AG04449 (cell line): ENCODE data around the gene SNX30.

Experiments used
- CTCF ChIA-PET: fragments of 350-600 bp; formaldehyde crosslinking; extraction: SDS; loops from one replicate; lab custom pipeline; 2021; ENCODE audit warnings: antibody characterized with exemption; lab: Yijun Ruan, JAX
- POLR2A ChIA-PET: fragments of 400-600, 350-600 bp; formaldehyde crosslinking; extraction: SDS; loops from one replicate; lab custom pipeline; 2020; ENCODE audit warnings: antibody characterized with exemption, inconsistent platforms; lab: Yijun Ruan, JAX
- DNase-seq: peaks from one replicate; pipeline ENCODE4 v3.0.0-alpha.2; 2010; ENCODE audit warnings: low read depth, low spot score
- H3K4me3 ChIP-seq: 2 replicates; pipeline ENCODE4 v1.5.1; 2011; ENCODE audit warnings: low read depth, mild to moderate bottlenecking, control low read depth, low read length
- TF ChIP-seq, protein P1 (sequence below): IDR thresholded peaks from one replicate; pipeline ENCODE4 v1.5.1; 2011; ENCODE audit warnings: mild to moderate bottlenecking, moderate library complexity, low read length, control low read depth, inconsistent platforms; ENCODE audit not compliant: insufficient read depth; ENCODE audit errors: missing control alignments

The SNX30 gene

GRCh38 chr9:112747094-112747493 is 3.5 kb upstream of the SNX30 start:
- POLR2A ChIA-PET: interaction anchor here (0.7 kb wide), 1 partner anchor 155 kb away, joined by 4 read pairs; no protein-coding TSS in a partner anchor
- no peak for DNase-seq
- no peak overlapping the region for H3K4me3 ChIP-seq
- CTCF ChIA-PET: no interaction called here
- TF ChIP-seq, protein P1, sequence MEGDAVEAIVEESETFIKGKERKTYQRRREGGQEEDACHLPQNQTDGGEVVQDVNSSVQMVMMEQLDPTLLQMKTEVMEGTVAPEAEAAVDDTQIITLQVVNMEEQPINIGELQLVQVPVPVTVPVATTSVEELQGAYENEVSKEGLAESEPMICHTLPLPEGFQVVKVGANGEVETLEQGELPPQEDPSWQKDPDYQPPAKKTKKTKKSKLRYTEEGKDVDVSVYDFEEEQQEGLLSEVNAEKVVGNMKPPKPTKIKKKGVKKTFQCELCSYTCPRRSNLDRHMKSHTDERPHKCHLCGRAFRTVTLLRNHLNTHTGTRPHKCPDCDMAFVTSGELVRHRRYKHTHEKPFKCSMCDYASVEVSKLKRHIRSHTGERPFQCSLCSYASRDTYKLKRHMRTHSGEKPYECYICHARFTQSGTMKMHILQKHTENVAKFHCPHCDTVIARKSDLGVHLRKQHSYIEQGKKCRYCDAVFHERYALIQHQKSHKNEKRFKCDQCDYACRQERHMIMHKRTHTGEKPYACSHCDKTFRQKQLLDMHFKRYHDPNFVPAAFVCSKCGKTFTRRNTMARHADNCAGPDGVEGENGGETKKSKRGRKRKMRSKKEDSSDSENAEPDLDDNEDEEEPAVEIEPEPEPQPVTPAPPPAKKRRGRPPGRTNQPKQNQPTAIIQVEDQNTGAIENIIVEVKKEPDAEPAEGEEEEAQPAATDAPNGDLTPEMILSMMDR: no peak

- CTCF ChIA-PET: interaction anchor here (1.1 to 1.4 kb wide), 4 partner anchors 13 to 152 kb away, joined by 3 to 4 read pairs (median 3); no protein-coding TSS in a partner anchor
- H3K4me3 ChIP-seq: peak overlapping the region; percentile 68
- TF ChIP-seq, protein P1: no peak
- DNase-seq: no peak
- POLR2A ChIA-PET: no interaction called here
Observed at GRCh38 chr9:112750764-112751055, 150 bp downstream of the SNX30 start.

DNA sequence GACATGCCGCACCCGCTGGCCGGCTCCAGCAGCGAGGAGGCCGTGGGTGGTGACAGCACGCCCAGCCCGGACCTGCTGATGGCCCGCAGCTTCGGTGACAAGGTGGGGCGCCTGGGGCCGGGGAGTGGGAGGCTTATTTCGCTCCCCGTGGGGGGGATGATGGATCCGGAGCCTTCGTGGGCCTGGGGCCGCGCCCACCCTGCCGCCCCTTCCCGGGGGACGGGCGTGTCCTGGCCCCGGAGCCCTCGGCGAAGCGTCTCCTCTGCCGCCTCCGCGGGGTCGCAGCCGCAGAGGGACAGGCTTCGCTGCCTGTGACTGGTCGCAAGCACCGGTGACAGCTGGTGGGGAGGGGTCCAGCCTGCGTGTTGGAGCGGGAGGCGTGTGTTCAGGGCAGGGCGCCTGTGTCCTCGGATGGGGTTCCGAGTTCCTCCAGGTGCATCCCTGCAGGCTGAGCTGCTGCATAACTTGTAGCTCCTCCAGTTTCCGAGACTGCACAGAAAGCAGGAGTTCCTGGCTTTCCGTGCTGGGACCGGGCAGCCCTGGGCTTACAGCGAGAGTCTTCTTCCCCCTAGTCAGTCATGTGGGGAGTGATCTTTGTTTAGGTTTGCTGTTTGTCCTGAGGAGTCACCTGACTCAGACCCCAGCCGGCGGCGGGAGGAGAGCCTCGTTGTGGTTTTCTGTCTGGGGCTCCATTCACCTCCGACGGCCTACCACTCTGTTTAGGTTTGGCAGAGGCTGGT is 666 bp downstream of the SNX30 start:
- peak overlapping the region; percentile 68 for H3K4me3 ChIP-seq
- no peak for DNase-seq
- TF ChIP-seq, protein P1: no peak
- POLR2A ChIA-PET: no interaction called here
- CTCF ChIA-PET: interaction anchor here (1.0 to 1.4 kb wide), 4 partner anchors 10 to 152 kb away, joined by 3 to 4 read pairs (median 3); no protein-coding TSS in a partner anchor

DNA sequence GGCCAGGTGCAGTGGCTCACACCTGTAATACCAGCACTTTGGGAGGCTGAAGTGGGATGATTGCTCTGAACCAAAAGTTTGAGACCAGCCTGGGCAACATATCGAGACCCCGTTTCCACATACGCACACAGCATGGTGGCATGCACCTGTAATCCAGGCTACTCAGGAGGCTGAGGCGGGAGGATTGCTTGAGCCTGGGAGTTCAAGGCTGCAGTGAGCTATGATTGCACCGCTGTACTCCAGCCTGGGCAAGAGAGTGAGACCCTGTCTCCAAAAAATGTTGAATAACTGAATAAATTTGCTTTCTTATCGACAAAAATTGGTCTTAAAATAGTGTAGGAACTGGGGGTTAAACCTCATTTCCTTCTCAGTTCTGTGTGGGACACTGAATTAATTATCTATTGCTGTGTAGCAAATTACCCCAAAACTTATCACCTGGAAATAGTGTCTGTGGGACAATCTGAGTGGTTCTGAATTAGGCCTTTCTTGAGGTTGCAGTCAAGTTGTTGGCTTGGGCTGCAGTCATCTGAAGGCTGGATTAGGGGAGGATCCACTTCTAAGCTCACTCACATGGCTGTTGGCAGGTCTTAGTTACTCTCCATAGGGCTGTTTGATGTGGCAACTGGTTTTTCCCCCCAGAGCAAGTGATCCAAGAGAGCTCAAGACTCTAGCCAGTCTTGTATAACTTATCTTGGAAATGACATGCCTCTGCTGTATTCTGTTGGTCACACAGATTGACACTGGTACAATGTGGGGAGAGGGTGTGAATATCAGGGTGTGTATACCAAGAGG is 2.0 kb downstream of the SNX30 start:
- POLR2A ChIA-PET: no interaction called here
- H3K4me3 ChIP-seq: peak overlapping the region; percentile 68
- DNase-seq: no peak
- CTCF ChIA-PET: interaction anchor here (1.0 to 1.1 kb wide), 2 partner anchors 9 to 10 kb away, joined by 3 read pairs; no protein-coding TSS in a partner anchor
- TF ChIP-seq, protein P1: no peak

GRCh38 chr9:112753725-112754124 is 3.2 kb downstream of the SNX30 start:
- ChIA-PET POLR2A (interaction anchor here (1.0 kb wide), 1 partner anchor 36 kb away, joined by 3 read pairs; the partner anchor contains the start of gene INIP), CTCF (interaction anchor here (0.5 to 1.2 kb wide), 2 partner anchors 66 to 150 kb away, joined by 3 read pairs; no protein-coding TSS in a partner anchor)
- DNase-seq: peak; percentile 57
- TF ChIP-seq, protein P1: no peak
- H3K4me3 ChIP-seq: no peak overlapping the region
